GM20000 (cell line): ENCODE data around the gene BNC2.

Experiments
- DNase-seq: peaks from one replicate; pipeline ENCODE4 v3.0.0; 2012; ENCODE audit warnings: low spot score
- TF ChIP-seq, protein P1 (sequence below): IDR thresholded peaks from 2 replicates; pipeline ENCODE4 v1.5.1; 2012; ENCODE audit warnings: mild to moderate bottlenecking, control low read depth; ENCODE audit errors: extremely low read depth, missing control alignments

BNC2 gene

GRCh38 chr9:16675131-16675530 lies 195.3 kb downstream of the BNC2 start:
- DNase-seq, result no peak
- TF ChIP-seq, protein P1, sequence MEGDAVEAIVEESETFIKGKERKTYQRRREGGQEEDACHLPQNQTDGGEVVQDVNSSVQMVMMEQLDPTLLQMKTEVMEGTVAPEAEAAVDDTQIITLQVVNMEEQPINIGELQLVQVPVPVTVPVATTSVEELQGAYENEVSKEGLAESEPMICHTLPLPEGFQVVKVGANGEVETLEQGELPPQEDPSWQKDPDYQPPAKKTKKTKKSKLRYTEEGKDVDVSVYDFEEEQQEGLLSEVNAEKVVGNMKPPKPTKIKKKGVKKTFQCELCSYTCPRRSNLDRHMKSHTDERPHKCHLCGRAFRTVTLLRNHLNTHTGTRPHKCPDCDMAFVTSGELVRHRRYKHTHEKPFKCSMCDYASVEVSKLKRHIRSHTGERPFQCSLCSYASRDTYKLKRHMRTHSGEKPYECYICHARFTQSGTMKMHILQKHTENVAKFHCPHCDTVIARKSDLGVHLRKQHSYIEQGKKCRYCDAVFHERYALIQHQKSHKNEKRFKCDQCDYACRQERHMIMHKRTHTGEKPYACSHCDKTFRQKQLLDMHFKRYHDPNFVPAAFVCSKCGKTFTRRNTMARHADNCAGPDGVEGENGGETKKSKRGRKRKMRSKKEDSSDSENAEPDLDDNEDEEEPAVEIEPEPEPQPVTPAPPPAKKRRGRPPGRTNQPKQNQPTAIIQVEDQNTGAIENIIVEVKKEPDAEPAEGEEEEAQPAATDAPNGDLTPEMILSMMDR, result no peak

DNA sequence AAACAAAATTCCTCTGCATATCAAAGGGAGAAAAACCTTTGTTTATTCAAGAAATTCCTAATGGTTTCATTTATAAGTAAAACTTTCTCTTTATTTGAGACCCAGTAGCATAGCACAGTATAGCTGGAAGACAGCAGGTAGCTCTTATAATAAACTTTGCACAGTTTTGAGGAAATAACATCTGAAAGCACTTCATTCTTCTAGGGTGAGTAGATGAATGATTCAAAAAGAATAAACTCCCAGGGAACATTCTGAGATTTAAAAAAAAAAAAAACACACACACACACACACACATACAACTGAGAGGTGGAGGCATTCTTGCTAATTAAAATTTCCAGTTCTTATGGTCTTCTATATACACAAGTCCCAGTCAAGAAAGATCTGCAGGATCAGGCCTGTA lies 197.3 kb downstream of the BNC2 start:
- no peak for DNase-seq
- TF ChIP-seq, protein P1, result no peak

GRCh38 chr9:16672501-16672900 lies 198.0 kb downstream of the BNC2 start:
- DNase-seq, result no peak
- TF ChIP-seq, protein P1, result no peak

GRCh38 chr9:16671591-16672137 lies 198.8 kb downstream of the BNC2 start:
- no peak for DNase-seq

GRCh38 chr9:16670791-16671190 lies 199.7 kb downstream of the BNC2 start:
- TF ChIP-seq, protein P1, result no peak
- no peak for DNase-seq

More at GRCh38 chr9:16671591-16672137, 198.8 kb downstream of the BNC2 start:
- TF ChIP-seq, protein P1, result no peak

- no peak for DNase-seq
- TF ChIP-seq, protein P1, result no peak
Measured at GRCh38 chr9:16668734-16669295, 201.7 kb downstream of the BNC2 start.

DNA sequence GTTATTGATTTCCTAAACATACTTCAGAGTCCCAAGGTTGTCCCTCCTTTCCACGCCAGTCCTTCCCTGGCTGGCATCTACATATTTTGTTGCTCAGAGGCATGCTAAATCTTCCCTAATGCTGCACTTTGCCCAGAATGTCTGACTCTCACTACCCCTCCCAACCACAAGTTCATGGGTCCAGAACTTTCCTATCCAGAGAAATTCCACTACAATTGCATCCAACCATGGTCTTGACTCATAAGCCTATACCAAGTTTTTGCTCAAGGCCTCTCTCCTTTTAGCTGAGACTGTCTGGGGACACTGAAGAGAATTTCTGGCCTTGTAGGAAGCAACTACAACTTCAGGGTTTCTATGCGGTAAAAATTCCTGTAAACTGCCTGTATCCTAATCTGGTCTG lies 206.3 kb downstream of the BNC2 start:
- no peak for DNase-seq
- TF ChIP-seq, protein P1, result no peak
